Stomach (tissue), 4 donors: ENCODE data around the gene TRDMT1.

Source experiments
- EP300 ChIP-seq: sonication (generic); formaldehyde crosslinking; IDR thresholded peaks from one replicate; pipeline ENCODE4 v1.6.1; 2017; ENCODE audit warnings: antibody characterized with exemption
- POLR2A ChIP-seq, 4 donors: fragments of 450-650 bp; IDR thresholded peaks; one replicate each; pipeline ENCODE4 v1.6.1; 2016; ENCODE audit warnings: antibody characterized with exemption in 4 of 4, control low read depth in 2 of 4, mild to moderate bottlenecking in 1 of 4, moderate library complexity in 1 of 4
- POLR2AphosphoS5 ChIP-seq, 3 donors: sonication (generic); formaldehyde crosslinking; IDR thresholded peaks; one replicate each; pipeline ENCODE4 v1.6.1; 2016; ENCODE audit warnings: antibody characterized with exemption in 3 of 3
- TF ChIP-seq, protein P1 (sequence below), 7 experiments: fragments of 450-650 bp in 4 of 7; fragments of 200-600 bp in 3 of 7; sonication (generic) in 3 of 7; IDR thresholded peaks; one replicate each; pipeline ENCODE4 v1.5.1; 2016 to 2019; ENCODE audit warnings: antibody characterized with exemption in 7 of 7, control low read depth in 2 of 7, mild to moderate bottlenecking in 1 of 7

DNA sequence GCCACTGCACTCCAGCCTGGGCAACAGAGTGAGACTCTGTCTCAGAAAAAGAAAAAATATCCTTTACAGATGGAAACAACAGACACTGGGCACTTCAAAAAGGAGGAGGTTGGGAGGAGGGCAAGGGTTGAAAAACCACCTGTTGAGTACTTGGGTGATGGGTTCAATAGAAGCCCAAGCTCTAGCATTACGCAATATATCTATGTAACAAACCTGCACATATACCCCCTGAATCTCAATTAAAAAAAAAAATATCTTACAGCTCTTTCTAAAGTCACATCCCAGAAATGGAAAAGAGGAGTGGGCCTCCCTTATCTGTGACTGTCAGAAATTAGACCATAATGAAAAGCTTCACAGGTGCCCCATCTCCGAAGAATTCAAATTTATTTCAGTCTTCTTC lies 38.6 kb upstream of the TRDMT1 start:
- TF ChIP-seq POLR2AphosphoS5 (IDR thresholded peaks at IDR 0.05) (no peak), POLR2A (IDR thresholded peaks at IDR 0.05) (no peak), EP300 (no peak)
- TF ChIP-seq, protein P1, sequence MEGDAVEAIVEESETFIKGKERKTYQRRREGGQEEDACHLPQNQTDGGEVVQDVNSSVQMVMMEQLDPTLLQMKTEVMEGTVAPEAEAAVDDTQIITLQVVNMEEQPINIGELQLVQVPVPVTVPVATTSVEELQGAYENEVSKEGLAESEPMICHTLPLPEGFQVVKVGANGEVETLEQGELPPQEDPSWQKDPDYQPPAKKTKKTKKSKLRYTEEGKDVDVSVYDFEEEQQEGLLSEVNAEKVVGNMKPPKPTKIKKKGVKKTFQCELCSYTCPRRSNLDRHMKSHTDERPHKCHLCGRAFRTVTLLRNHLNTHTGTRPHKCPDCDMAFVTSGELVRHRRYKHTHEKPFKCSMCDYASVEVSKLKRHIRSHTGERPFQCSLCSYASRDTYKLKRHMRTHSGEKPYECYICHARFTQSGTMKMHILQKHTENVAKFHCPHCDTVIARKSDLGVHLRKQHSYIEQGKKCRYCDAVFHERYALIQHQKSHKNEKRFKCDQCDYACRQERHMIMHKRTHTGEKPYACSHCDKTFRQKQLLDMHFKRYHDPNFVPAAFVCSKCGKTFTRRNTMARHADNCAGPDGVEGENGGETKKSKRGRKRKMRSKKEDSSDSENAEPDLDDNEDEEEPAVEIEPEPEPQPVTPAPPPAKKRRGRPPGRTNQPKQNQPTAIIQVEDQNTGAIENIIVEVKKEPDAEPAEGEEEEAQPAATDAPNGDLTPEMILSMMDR (IDR thresholded peaks at IDR 0.05), result no peak
